GM04503 (cell line): ENCODE data around the gene PPIF.

Source experiments
- DNase-seq: peaks from one replicate; pipeline ENCODE4 v3.0.0-alpha.2; 2012; ENCODE audit warnings: low read depth

PPIF gene

GRCh38 chr10:79347226-79347893 lies at the start of gene PPIF:
Gene PPIF (plus strand): TSS chr10:79347469. CDS start chr10:79347549, 80 bp downstream.
- peak; percentile 34 for DNase-seq

DNA sequence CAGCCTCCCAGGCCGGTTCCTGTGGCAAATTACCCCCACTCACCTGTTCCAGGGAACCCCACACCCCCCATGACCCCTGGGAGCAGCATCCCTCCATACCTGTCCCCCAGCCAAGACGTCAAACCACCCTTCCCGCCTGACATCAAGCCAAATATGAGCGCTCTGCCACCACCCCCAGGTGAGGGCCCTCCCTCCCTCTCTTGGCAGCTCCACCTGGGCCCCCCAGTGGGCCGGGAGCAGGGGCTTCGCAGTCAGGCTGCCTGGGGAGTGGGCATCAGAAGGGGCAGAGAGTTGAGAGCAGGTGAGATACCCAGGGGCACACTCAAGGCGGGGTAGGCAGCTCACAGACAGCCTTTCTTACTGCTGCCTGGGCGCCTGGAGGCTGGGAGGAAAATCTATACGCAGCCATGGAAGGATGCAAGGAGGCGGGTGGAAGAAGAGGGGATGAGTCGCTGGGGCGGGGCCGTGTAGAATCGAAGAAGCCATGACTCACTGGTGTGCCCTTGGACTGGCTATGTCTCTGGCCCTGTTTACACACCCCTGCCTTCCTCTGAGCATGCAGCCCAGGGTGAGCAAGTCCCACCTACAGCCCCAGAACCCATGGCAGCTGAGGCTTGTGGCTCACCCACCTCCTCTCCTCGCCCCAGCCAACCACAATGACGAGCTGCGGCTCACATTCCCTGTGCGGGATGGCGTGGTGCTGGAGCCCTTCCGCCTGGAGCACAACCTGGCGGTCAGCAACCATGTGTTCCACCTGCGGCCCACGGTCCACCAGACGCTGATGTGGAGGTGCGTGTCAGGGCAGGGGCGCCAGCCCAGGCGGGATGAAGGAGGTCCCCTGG lies 48.6 kb upstream of the PPIF start:
- peak; percentile 76 for DNase-seq

- DNase-seq, result peak; percentile 82
Observed at GRCh38 chr10:79299397-79300241, 47.6 kb upstream of the PPIF start.

GRCh38 chr10:79300711-79301110 lies 46.6 kb upstream of the PPIF start:
- no peak for DNase-seq

- no peak for DNase-seq
Observed at GRCh38 chr10:79301754-79302530, 45.3 kb upstream of the PPIF start.

DNA sequence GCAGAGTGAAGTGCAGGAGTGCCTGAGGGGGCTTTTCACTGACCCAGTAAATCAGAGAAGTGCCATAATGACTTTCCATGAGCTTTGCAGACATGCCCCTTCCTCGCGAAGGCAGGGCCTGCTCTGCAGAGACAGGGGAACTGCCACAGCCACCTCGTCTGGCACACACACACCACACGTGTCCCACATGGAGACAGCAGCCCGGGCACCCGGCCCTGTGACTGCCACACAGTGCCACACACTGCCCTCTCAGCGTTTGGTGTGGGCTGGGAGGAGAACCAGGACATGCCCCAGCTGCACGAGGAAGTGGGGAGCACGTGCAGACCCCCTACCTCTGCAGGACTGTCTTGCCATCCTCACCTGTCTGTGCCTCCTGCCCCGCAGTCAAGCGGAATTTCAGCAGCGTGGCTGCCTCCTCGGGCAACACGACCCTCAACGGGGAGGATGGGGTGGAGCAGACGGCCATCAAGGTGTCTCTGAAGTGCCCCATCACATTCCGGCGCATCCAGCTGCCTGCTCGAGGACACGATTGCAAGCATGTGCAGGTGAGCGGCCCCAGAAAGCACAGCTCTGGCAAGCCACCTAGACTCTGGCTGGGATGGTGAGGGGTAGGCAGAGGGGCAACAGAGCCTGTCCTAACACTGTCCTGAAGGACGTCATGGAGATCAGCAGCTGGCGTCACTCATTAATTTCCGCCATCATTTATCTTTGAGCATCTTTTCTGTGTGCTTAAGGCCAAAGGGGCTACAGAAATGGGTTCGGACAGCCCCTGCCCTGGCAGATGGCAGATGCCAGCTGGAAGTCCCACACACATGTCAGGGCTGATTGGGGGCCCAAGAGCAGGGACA lies 43.4 kb upstream of the PPIF start:
- no peak for DNase-seq

DNA sequence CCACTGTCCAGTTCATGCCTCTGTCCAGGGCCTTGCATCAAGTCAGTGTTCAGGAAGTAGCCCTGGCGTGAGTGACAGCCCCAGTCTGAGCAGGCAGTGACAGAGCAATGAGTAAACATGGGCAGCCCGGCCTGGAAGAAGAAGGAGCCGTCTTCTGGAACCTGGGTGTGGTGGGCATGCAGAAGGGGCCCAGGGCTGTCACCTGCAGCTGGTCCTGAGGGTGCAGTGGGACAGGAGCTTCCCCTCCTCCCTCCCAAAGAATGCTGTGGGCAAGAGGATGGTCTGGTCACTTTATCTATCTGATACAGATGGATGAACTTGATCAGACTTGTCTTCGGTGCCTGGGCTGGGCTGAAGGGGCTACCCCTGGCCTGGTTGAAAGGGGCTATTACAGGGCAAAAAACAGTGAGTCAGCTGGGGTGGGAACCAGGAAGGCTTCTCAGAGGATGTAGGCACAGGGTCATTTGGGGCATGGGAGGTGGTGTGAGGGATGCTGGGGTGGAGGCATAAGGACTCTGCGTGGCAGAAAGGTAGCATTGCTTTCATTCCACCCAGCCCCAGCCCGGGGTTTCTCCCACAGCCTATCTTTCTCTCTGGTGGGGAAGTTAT lies 42.7 kb upstream of the PPIF start:
- DNase-seq, result no peak

DNA sequence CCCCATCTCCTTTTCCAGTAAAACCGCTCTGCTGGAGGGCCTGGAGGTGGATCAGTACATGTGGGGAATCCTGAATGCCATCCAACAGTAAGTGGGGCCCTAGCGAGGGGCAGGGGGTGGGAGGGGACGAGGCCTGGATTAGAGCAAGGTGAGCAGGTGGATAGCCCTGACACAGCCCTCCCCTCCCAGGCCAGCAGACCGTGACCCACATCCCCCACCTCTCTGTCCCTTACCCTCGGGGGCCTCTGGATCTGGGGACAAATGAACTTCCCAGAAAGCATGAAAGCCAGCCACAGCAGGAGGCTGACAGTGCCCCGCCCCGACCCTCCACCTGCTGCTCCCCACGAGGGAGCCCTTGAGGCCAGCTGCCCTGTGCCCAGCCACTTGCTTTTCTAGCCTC lies 41.8 kb upstream of the PPIF start:
- no peak for DNase-seq

GRCh38 chr10:79305988-79306387 lies 41.3 kb upstream of the PPIF start:
- DNase-seq, result no peak

DNA sequence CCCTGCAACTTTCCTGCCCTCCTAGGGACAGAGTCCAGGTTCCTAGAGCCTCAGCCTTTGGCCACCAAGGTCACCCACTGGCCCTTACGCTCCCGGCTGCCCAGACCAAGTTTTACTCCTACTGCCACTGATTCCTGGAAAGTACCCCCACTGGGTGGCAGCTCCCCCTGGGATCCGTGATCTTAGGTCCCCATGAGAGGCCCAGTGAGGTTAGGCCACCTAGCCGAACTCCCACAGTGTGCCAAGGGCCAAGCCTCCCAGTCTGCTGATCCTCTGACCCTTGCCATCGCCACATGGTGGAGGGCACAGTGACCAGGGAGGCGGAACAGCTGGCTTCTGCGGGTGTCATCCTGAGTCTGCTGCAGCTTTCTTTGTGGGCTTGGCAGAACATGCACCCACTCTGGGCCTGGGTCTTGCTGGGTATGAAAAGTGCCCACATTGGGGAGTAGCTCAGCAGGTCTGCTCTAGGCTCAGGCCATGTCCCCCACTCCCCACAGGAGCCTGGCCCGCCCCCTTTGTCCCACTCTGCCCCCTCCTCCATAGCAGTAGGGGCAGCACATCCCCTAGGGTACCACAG lies 40.5 kb upstream of the PPIF start:
- DNase-seq, result no peak

DNA sequence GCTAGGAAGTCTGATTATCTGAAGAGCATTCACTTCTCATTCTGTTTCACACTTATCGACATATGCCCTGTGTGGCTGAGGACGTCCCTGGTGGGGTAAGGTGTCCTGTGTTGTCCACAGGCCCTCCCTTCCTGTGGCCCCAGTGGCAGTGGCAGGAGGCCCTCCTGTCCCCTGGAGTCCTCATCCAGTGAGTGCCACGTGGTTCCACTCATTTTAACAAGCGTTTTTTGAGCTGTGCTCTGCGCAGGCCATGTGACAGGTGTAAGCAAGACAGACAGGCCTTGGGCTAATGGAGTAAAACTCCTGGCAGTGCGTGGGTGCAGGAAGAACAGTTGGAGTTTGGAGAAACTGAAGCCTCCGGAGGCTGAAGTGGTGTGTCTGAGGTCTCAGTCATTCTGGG lies 39.3 kb upstream of the PPIF start:
- no peak for DNase-seq

GRCh38 chr10:79308969-79309665 lies 38.2 kb upstream of the PPIF start:
- DNase-seq, result no peak

DNA sequence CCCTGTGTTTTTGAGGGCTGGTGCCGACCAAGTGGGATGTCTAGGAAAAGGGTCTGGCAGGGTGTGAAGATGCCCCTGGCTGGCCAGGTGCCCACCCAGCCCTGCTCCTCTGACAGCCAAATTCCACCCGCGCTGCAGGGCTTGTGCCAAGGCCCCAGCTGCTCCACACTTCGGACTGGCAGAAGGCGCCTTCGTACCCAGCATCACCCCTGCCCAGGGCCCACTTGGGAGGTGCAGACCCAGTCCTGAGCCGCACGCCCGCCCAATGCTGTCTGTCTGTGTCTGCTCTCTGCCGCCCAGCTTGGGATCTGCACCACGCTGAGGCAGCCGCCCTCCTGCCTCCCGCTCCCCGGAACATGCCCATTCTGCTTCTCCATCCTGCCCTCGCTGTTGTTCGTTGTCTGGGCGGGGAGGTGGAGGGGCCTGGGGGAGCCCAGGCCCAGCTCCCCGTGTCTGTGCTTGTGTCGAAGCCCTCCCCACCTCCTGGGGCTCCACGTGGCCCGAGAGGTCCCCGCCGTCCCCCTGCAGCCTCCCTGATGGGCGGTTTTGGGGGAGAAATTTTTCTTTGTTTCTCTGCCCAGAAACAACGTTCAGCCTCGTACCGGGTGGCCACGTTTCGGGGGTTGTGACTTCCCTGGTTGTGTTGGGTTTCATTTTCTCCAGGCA lies 36.9 kb upstream of the PPIF start:
- DNase-seq, result no peak

GRCh38 chr10:79310911-79311573 lies 36.2 kb upstream of the PPIF start:
- DNase-seq, result no peak

- no peak for DNase-seq
Observed at GRCh38 chr10:79311581-79312407, 35.5 kb upstream of the PPIF start.

DNA sequence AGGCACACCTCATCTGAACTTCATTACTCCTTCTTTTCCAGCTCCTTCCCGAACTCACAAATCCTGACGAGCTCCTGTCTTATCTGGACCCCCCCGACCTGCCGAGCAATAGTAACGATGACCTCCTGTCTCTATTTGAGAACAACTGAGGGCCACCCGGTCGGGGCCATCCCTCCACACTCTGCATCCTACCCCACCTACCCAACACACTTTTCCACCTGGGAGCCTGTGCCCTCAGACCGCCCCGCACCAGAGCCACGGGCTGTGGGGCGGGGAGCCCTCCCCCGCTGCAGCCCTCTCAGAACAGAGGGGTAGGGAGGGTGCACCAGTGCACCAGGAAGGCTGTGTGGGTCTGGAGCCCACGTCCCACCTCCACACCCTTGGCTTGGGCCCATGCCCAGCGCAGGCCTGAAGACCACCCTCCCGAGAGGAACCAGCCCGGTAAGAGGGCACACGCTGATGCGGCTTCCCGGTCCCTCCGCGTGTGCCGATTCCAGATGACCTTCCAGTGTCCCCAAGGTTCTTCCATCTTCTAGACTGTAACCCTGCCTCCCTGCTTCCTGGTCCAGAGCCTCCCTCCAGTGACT lies 34.6 kb upstream of the PPIF start:
- no peak for DNase-seq

GRCh38 chr10:79313320-79313719 lies 33.9 kb upstream of the PPIF start:
- no peak for DNase-seq
